Activated CD4-positive, alpha-beta T cell treated with anti-CD3 and anti-CD28 coated beads, Interleukin-2, amount 10 ng/mL, durations not matched to agents 7 days and 5 days (primary cell): Measurements from ENCODE around the gene LRRC43. TPM values are rescaled to one million over a fixed set of nuclear protein-coding genes. Genes with fewer than 3 reads are reported as not detected.

Source experiments
- CTCF ChIA-PET: fragments of 350-600 bp; sonication (Branson Sonifier 250); formaldehyde crosslinking; loops from one replicate; lab custom pipeline; 2021; ENCODE audit warnings: antibody characterized with exemption; lab: Charles Lee
- POLR2A ChIA-PET: fragments of 350-600 bp; sonication (Branson Sonifier 250); formaldehyde crosslinking; loops from one replicate; lab custom pipeline; 2021; ENCODE audit warnings: antibody characterized with exemption; lab: Charles Lee
- DNase-seq: peaks from one replicate; pipeline ENCODE4 v3.0.0-alpha.2; 2020
- H3K27ac Mint-ChIP-seq: one replicate; pipeline ENCODE4 v1.8.0; 2021; ENCODE audit warnings: mild to moderate bottlenecking, moderate library complexity, mixed read lengths
- H3K27me3 Mint-ChIP-seq: one replicate; pipeline ENCODE4 v1.8.0; 2021; ENCODE audit warnings: mixed read lengths
- H3K36me3 Mint-ChIP-seq: one replicate; pipeline ENCODE4 v1.8.0; 2021; ENCODE audit warnings: low read depth, mixed read lengths
- H3K4me1 Mint-ChIP-seq: one replicate; pipeline ENCODE4 v1.8.0; 2021; ENCODE audit warnings: mixed read lengths
- H3K4me3 Mint-ChIP-seq: one replicate; pipeline ENCODE4 v1.8.0; 2021; ENCODE audit warnings: mild to moderate bottlenecking, moderate library complexity, mixed read lengths
- H3K9me3 Mint-ChIP-seq: one replicate; pipeline ENCODE4 v1.8.0; 2021; ENCODE audit warnings: mixed read lengths
- total RNA-seq, 2 experiments: library from RNA; stranded (reverse); gene quantifications; one replicate each; pipeline ENCODE4 v1.2.3, GENCODE V29; 2021

LRRC43 gene
- total RNA-seq, 2 experiments from 2014 or later = not detected

GRCh38 chr12:122142857-122143256 lies 40.1 kb upstream of the LRRC43 start:
- no peaks in the 10 kb centered on the region for H3K4me1 Mint-ChIP-seq
- H3K27ac Mint-ChIP-seq = no peak overlapping the region
- no peaks in the 10 kb centered on the region for H3K9me3 Mint-ChIP-seq
- H3K27me3 Mint-ChIP-seq = no peaks in the 10 kb centered on the region
- ChIA-PET POLR2A (no interaction called here), CTCF (no interaction called here)
- H3K4me3 Mint-ChIP-seq = no peak overlapping the region
- peaks cover 6% of the 10 kb centered on the region for H3K36me3 Mint-ChIP-seq
- DNase-seq = no peak

- peaks cover 6% of the 10 kb centered on the region for H3K36me3 Mint-ChIP-seq
- no peaks in the 10 kb centered on the region for H3K27me3 Mint-ChIP-seq
- POLR2A ChIA-PET = no interaction called here
- H3K27ac Mint-ChIP-seq = no peak overlapping the region
- H3K4me1 Mint-ChIP-seq = no peaks in the 10 kb centered on the region
- no peak overlapping the region for H3K4me3 Mint-ChIP-seq
- CTCF ChIA-PET = interaction anchor here (0.6 kb wide), 1 partner anchor 258 kb away, joined by 3 read pairs; no protein-coding TSS in a partner anchor
- DNase-seq = no peak
- no peaks in the 10 kb centered on the region for H3K9me3 Mint-ChIP-seq
Observed at GRCh38 chr12:122144885-122145284, 38.0 kb upstream of the LRRC43 start.

- Mint-ChIP-seq H3K27ac (no peak overlapping the region), H3K27me3 (no peaks in the 10 kb centered on the region), H3K4me1 (no peaks in the 10 kb centered on the region), H3K4me3 (no peak overlapping the region), H3K36me3 (peaks cover 6% of the 10 kb centered on the region), H3K9me3 (no peaks in the 10 kb centered on the region)
- no peak for DNase-seq
- POLR2A ChIA-PET = interaction anchor here (0.6 kb wide), 1 partner anchor 91 kb away, joined by 3 read pairs; no protein-coding TSS in a partner anchor
- CTCF ChIA-PET = no interaction called here
Observed at GRCh38 chr12:122145505-122146330, 37.2 kb upstream of the LRRC43 start.

- Mint-ChIP-seq H3K4me3 (no peak overlapping the region), H3K27me3 (peaks cover 3% of the 10 kb centered on the region), H3K9me3 (no peaks in the 10 kb centered on the region), H3K27ac (no peak overlapping the region), H3K36me3 (peaks cover 4% of the 10 kb centered on the region), H3K4me1 (no peaks in the 10 kb centered on the region)
- no peak for DNase-seq
- ChIA-PET POLR2A (no interaction called here), CTCF (interaction anchor here (0.6 to 1.0 kb wide), 4 partner anchors 9 to 1619 kb away, joined by 3 read pairs; partner anchors contain the start of gene COQ5)
Observed at GRCh38 chr12:122147514-122148290, 35.2 kb upstream of the LRRC43 start.

- ChIA-PET POLR2A (no interaction called here), CTCF (interaction anchor here (1.0 kb wide), 1 partner anchor 10 kb away, joined by 3 read pairs; no protein-coding TSS in a partner anchor)
- no peaks in the 10 kb centered on the region for H3K4me1 Mint-ChIP-seq
- no peak overlapping the region for H3K4me3 Mint-ChIP-seq
- no peaks in the 10 kb centered on the region for H3K9me3 Mint-ChIP-seq
- peaks cover 3% of the 10 kb centered on the region for H3K27me3 Mint-ChIP-seq
- DNase-seq = no peak
- peaks cover 3% of the 10 kb centered on the region for H3K36me3 Mint-ChIP-seq
- no peak overlapping the region for H3K27ac Mint-ChIP-seq
Observed at GRCh38 chr12:122148657-122149056, 34.3 kb upstream of the LRRC43 start.

GRCh38 chr12:122150127-122150681 lies 32.7 kb upstream of the LRRC43 start:
- no peaks in the 10 kb centered on the region for H3K36me3 Mint-ChIP-seq
- H3K9me3 Mint-ChIP-seq = no peaks in the 10 kb centered on the region
- H3K4me3 Mint-ChIP-seq = no peak overlapping the region
- peaks cover 3% of the 10 kb centered on the region for H3K27me3 Mint-ChIP-seq
- no peaks in the 10 kb centered on the region for H3K4me1 Mint-ChIP-seq
- POLR2A ChIA-PET = no interaction called here
- CTCF ChIA-PET = interaction anchor here (0.9 kb wide), 1 partner anchor 22 kb away, joined by 3 read pairs; no protein-coding TSS in a partner anchor
- no peak for DNase-seq
- no peak overlapping the region for H3K27ac Mint-ChIP-seq

- Mint-ChIP-seq H3K4me3 (no peak overlapping the region), H3K36me3 (no peaks in the 10 kb centered on the region), H3K27ac (no peak overlapping the region), H3K4me1 (no peaks in the 10 kb centered on the region), H3K27me3 (peaks cover 3% of the 10 kb centered on the region), H3K9me3 (no peaks in the 10 kb centered on the region)
- POLR2A ChIA-PET = no interaction called here
- DNase-seq = no peak
- CTCF ChIA-PET = no interaction called here
Observed at GRCh38 chr12:122152754-122153153, 30.2 kb upstream of the LRRC43 start.

- H3K9me3 Mint-ChIP-seq = no peaks in the 10 kb centered on the region
- H3K27me3 Mint-ChIP-seq = peaks cover 3% of the 10 kb centered on the region
- no peak overlapping the region for H3K4me3 Mint-ChIP-seq
- H3K4me1 Mint-ChIP-seq = peaks cover 2% of the 10 kb centered on the region
- ChIA-PET POLR2A (no interaction called here), CTCF (interaction anchor here (0.8 to 1.6 kb wide), 2 partner anchors 36 to 38 kb away, joined by 4 to 5 read pairs; no protein-coding TSS in a partner anchor)
- H3K36me3 Mint-ChIP-seq = no peaks in the 10 kb centered on the region
- DNase-seq = no peak
- H3K27ac Mint-ChIP-seq = no peak overlapping the region
Observed at GRCh38 chr12:122155705-122156104, 27.2 kb upstream of the LRRC43 start.

GRCh38 chr12:122158700-122159285 lies 24.1 kb upstream of the LRRC43 start:
- Mint-ChIP-seq H3K9me3 (no peaks in the 10 kb centered on the region), H3K36me3 (no peaks in the 10 kb centered on the region), H3K27ac (no peak overlapping the region), H3K27me3 (no peaks in the 10 kb centered on the region), H3K4me3 (no peak overlapping the region), H3K4me1 (peaks cover 19% of the 10 kb centered on the region)
- CTCF ChIA-PET = interaction anchor here (0.6 to 0.7 kb wide), 3 partner anchors 110 to 1271 kb away, joined by 3 to 4 read pairs (median 4); no protein-coding TSS in a partner anchor
- DNase-seq = no peak
- POLR2A ChIA-PET = no interaction called here

- no peaks in the 10 kb centered on the region for H3K9me3 Mint-ChIP-seq
- CTCF ChIA-PET = no interaction called here
- no peak for DNase-seq
- no peaks in the 10 kb centered on the region for H3K27me3 Mint-ChIP-seq
- POLR2A ChIA-PET = no interaction called here
- H3K4me1 Mint-ChIP-seq = peaks cover 19% of the 10 kb centered on the region
- H3K27ac Mint-ChIP-seq = no peak overlapping the region
- no peak overlapping the region for H3K4me3 Mint-ChIP-seq
- no peaks in the 10 kb centered on the region for H3K36me3 Mint-ChIP-seq
Observed at GRCh38 chr12:122159882-122160281, 23.0 kb upstream of the LRRC43 start.

- Mint-ChIP-seq H3K9me3 (no peaks in the 10 kb centered on the region), H3K27me3 (no peaks in the 10 kb centered on the region), H3K4me3 (no peak overlapping the region), H3K4me1 (peaks cover 19% of the 10 kb centered on the region), H3K36me3 (no peaks in the 10 kb centered on the region), H3K27ac (no peak overlapping the region)
- CTCF ChIA-PET = no interaction called here
- POLR2A ChIA-PET = no interaction called here
- no peak for DNase-seq
Observed at GRCh38 chr12:122160761-122161160, 22.2 kb upstream of the LRRC43 start.

GRCh38 chr12:122161682-122162081 lies 21.2 kb upstream of the LRRC43 start:
- CTCF ChIA-PET = no interaction called here
- Mint-ChIP-seq H3K27me3 (no peaks in the 10 kb centered on the region), H3K36me3 (no peaks in the 10 kb centered on the region), H3K9me3 (no peaks in the 10 kb centered on the region), H3K4me1 (peaks cover 20% of the 10 kb centered on the region), H3K4me3 (no peak overlapping the region), H3K27ac (peak overlapping the region; percentile 73)
- POLR2A ChIA-PET = no interaction called here
- DNase-seq = peak; percentile 22
